GM21737 (cell line): ENCODE measurements around the gene PTPRN.
"Not testable (repeated sequence)": the region's sequence is repeated elsewhere in the genome, so short reads cannot be mapped to it uniquely, and the experiment has no call there.

Experiments
- ATAC-seq: cut with Tn5 transposase; IDR thresholded peaks from one replicate; pipeline ENCODE4 v1.9.1; 2021; ENCODE audit warnings: mild to moderate bottlenecking, moderate library complexity; ENCODE audit not compliant: unreplicated experiment

PTPRN gene

GRCh38 chr2:219287580-219288265 is 21.5 kb downstream of the PTPRN start:
- ATAC-seq, result no peak

GRCh38 chr2:219287116-219287440 is 22.1 kb downstream of the PTPRN start:
- ATAC-seq, result not testable (repeated sequence)

GRCh38 chr2:219286436-219287115 is 22.6 kb downstream of the PTPRN start:
- no peak for ATAC-seq

- no peak for ATAC-seq
Measured at GRCh38 chr2:219285894-219286425, 23.2 kb downstream of the PTPRN start.

GRCh38 chr2:219285373-219285735 is 23.8 kb downstream of the PTPRN start:
- no peak for ATAC-seq

- ATAC-seq, result no peak
Measured at GRCh38 chr2:219284501-219285372, 24.5 kb downstream of the PTPRN start.

- ATAC-seq, result no peak
Measured at GRCh38 chr2:219282943-219283581, 26.1 kb downstream of the PTPRN start.

- ATAC-seq, result no peak
Measured at GRCh38 chr2:219282375-219282774, 26.8 kb downstream of the PTPRN start.

GRCh38 chr2:219281588-219281987 is 27.6 kb downstream of the PTPRN start:
- no peak for ATAC-seq

- ATAC-seq, result no peak
Measured at GRCh38 chr2:219280651-219281050, 28.6 kb downstream of the PTPRN start.

- ATAC-seq, result no peak
Measured at GRCh38 chr2:219279916-219280516, 29.2 kb downstream of the PTPRN start.

GRCh38 chr2:219279151-219279915 is 29.9 kb downstream of the PTPRN start, which contains the start of gene DNAJB2:
DNAJB2 (plus strand) TSS chr2:219279366; CDS start chr2:219279834, 468 bp downstream.
- ATAC-seq, result peak; percentile 85

GRCh38 chr2:219278655-219279150 is 30.5 kb downstream of the PTPRN start:
- no peak for ATAC-seq

GRCh38 chr2:219277703-219278654 is 31.2 kb downstream of the PTPRN start:
- no peak for ATAC-seq

GRCh38 chr2:219274361-219274921 is 34.8 kb downstream of the PTPRN start:
- ATAC-seq, result no peak

- ATAC-seq, result no peak
Measured at GRCh38 chr2:219273937-219274336, 35.3 kb downstream of the PTPRN start.

- no peak for ATAC-seq
Measured at GRCh38 chr2:219272995-219273394, 36.2 kb downstream of the PTPRN start.

- ATAC-seq, result no peak
Measured at GRCh38 chr2:219272356-219272755, 36.8 kb downstream of the PTPRN start.
